ENCODE results near the gene VPS26B.

GRCh38 chr11:134215836-134216235 lies 8.6 kb upstream of the VPS26B start:
- TF ChIP-seq E2F5 (CRISPR knock-in tag; IDR thresholded peaks at IDR 0.05), result no peak
- TF ChIP-seq ZBTB8A (IDR thresholded peaks at IDR 0.05; ENCODE audit: partially characterized antibody), result no peak

All from K562 (cell line).